ENCODE results near the gene TDRD3.
"Not testable (repeated sequence)": the region's sequence is repeated elsewhere in the genome, so short reads cannot be mapped to it uniquely, and the experiment has no call there.

Gene TDRD3

GRCh38 chr13:60407095-60407494 is 10.1 kb downstream of the TDRD3 start:
- no peaks in the 10 kb centered on the region for H3K36me3 ChIP-seq (ENCODE audit: control insufficient read depth, insufficient read depth, low read length)
- peaks cover 5% of the 10 kb centered on the region for H3K4me1 ChIP-seq (ENCODE audit: control insufficient read depth, insufficient read depth, low read length)
- H3K9ac ChIP-seq (ENCODE audit: low read depth, low read length) = no peak overlapping the region
- H3K27me3 ChIP-seq (ENCODE audit: control insufficient read depth, insufficient read depth, low read length) = no peaks in the 10 kb centered on the region
- no peak overlapping the region for H3K4me3 ChIP-seq (ENCODE audit: low read depth, low read length)
- peaks cover 3% of the 10 kb centered on the region for H3K9me3 ChIP-seq (ENCODE audit: control insufficient read depth, insufficient read depth, low read length)

GRCh38 chr13:60407852-60408251 is 10.8 kb downstream of the TDRD3 start:
- not testable (repeated sequence) for H3K27me3 ChIP-seq (ENCODE audit: control insufficient read depth, insufficient read depth, low read length); H3K9me3 ChIP-seq (ENCODE audit: control insufficient read depth, insufficient read depth, low read length); H3K36me3 ChIP-seq (ENCODE audit: control insufficient read depth, insufficient read depth, low read length); H3K4me3 ChIP-seq (ENCODE audit: low read depth, low read length); H3K4me1 ChIP-seq (ENCODE audit: control insufficient read depth, insufficient read depth, low read length); H3K9ac ChIP-seq (ENCODE audit: low read depth, low read length)

GRCh38 chr13:60409574-60410292 is 12.7 kb downstream of the TDRD3 start:
- H3K4me3 ChIP-seq (ENCODE audit: low read depth, low read length); H3K9ac ChIP-seq (ENCODE audit: low read depth, low read length); H3K9me3 ChIP-seq (ENCODE audit: control insufficient read depth, insufficient read depth, low read length); H3K36me3 ChIP-seq (ENCODE audit: control insufficient read depth, insufficient read depth, low read length); H3K4me1 ChIP-seq (ENCODE audit: control insufficient read depth, insufficient read depth, low read length); H3K27me3 ChIP-seq (ENCODE audit: control insufficient read depth, insufficient read depth, low read length): not testable (repeated sequence)

GRCh38 chr13:60410299-60410698 is 13.3 kb downstream of the TDRD3 start:
- Histone ChIP-seq H3K27me3 (ENCODE audit: control insufficient read depth, insufficient read depth, low read length) (no peaks in the 10 kb centered on the region), H3K9me3 (ENCODE audit: control insufficient read depth, insufficient read depth, low read length) (peaks cover 3% of the 10 kb centered on the region), H3K4me3 (ENCODE audit: low read depth, low read length) (no peak overlapping the region), H3K36me3 (ENCODE audit: control insufficient read depth, insufficient read depth, low read length) (no peaks in the 10 kb centered on the region), H3K4me1 (ENCODE audit: control insufficient read depth, insufficient read depth, low read length) (peaks cover 5% of the 10 kb centered on the region), H3K9ac (ENCODE audit: low read depth, low read length) (no peak overlapping the region)

- Histone ChIP-seq H3K4me3 (ENCODE audit: low read depth, low read length) (no peak overlapping the region), H3K9ac (ENCODE audit: low read depth, low read length) (no peak overlapping the region), H3K36me3 (ENCODE audit: control insufficient read depth, insufficient read depth, low read length) (no peaks in the 10 kb centered on the region), H3K9me3 (ENCODE audit: control insufficient read depth, insufficient read depth, low read length) (peaks cover 3% of the 10 kb centered on the region), H3K4me1 (ENCODE audit: control insufficient read depth, insufficient read depth, low read length) (peaks cover 5% of the 10 kb centered on the region), H3K27me3 (ENCODE audit: control insufficient read depth, insufficient read depth, low read length) (no peaks in the 10 kb centered on the region)
These were observed 14.4 kb downstream of the TDRD3 start for GRCh38 chr13:60411464-60411863.

- no peaks in the 10 kb centered on the region for H3K36me3 ChIP-seq (ENCODE audit: control insufficient read depth, insufficient read depth, low read length)
- H3K4me3 ChIP-seq (ENCODE audit: low read depth, low read length) = no peak overlapping the region
- H3K27me3 ChIP-seq (ENCODE audit: control insufficient read depth, insufficient read depth, low read length) = no peaks in the 10 kb centered on the region
- no peak overlapping the region for H3K9ac ChIP-seq (ENCODE audit: low read depth, low read length)
- H3K4me1 ChIP-seq (ENCODE audit: control insufficient read depth, insufficient read depth, low read length) = peaks cover 5% of the 10 kb centered on the region
- peaks cover 3% of the 10 kb centered on the region for H3K9me3 ChIP-seq (ENCODE audit: control insufficient read depth, insufficient read depth, low read length)
These were observed 15.0 kb downstream of the TDRD3 start for GRCh38 chr13:60411983-60412382.

GRCh38 chr13:60412909-60413616 is 16.0 kb downstream of the TDRD3 start:
- H3K4me1 ChIP-seq (ENCODE audit: control insufficient read depth, insufficient read depth, low read length) = peaks cover 5% of the 10 kb centered on the region
- H3K27me3 ChIP-seq (ENCODE audit: control insufficient read depth, insufficient read depth, low read length) = no peaks in the 10 kb centered on the region
- H3K36me3 ChIP-seq (ENCODE audit: control insufficient read depth, insufficient read depth, low read length) = no peaks in the 10 kb centered on the region
- no peaks in the 10 kb centered on the region for H3K9me3 ChIP-seq (ENCODE audit: control insufficient read depth, insufficient read depth, low read length)
- no peak overlapping the region for H3K9ac ChIP-seq (ENCODE audit: low read depth, low read length)
- H3K4me3 ChIP-seq (ENCODE audit: low read depth, low read length) = no peak overlapping the region

GRCh38 chr13:60414177-60414576 is 17.2 kb downstream of the TDRD3 start:
- no peaks in the 10 kb centered on the region for H3K36me3 ChIP-seq (ENCODE audit: control insufficient read depth, insufficient read depth, low read length)
- H3K27me3 ChIP-seq (ENCODE audit: control insufficient read depth, insufficient read depth, low read length) = no peaks in the 10 kb centered on the region
- H3K9me3 ChIP-seq (ENCODE audit: control insufficient read depth, insufficient read depth, low read length) = no peaks in the 10 kb centered on the region

GRCh38 chr13:60417734-60418133 is 20.7 kb downstream of the TDRD3 start:
- Histone ChIP-seq H3K4me3 (ENCODE audit: low read depth, low read length) (no peak overlapping the region), H3K9me3 (ENCODE audit: control insufficient read depth, insufficient read depth, low read length) (no peaks in the 10 kb centered on the region), H3K4me1 (ENCODE audit: control insufficient read depth, insufficient read depth, low read length) (no peaks in the 10 kb centered on the region)

More at GRCh38 chr13:60414177-60414576, 17.2 kb downstream of the TDRD3 start:
- no peak overlapping the region for H3K9ac ChIP-seq (ENCODE audit: low read depth, low read length)
- H3K4me3 ChIP-seq (ENCODE audit: low read depth, low read length) = no peak overlapping the region
- peaks cover 5% of the 10 kb centered on the region for H3K4me1 ChIP-seq (ENCODE audit: control insufficient read depth, insufficient read depth, low read length)

GRCh38 chr13:60418954-60419353 is 21.9 kb downstream of the TDRD3 start:
- no peaks in the 10 kb centered on the region for H3K27me3 ChIP-seq (ENCODE audit: control insufficient read depth, insufficient read depth, low read length)
- H3K4me1 ChIP-seq (ENCODE audit: control insufficient read depth, insufficient read depth, low read length) = no peaks in the 10 kb centered on the region
- H3K9ac ChIP-seq (ENCODE audit: low read depth, low read length) = no peak overlapping the region
- H3K36me3 ChIP-seq (ENCODE audit: control insufficient read depth, insufficient read depth, low read length) = no peaks in the 10 kb centered on the region
- H3K4me3 ChIP-seq (ENCODE audit: low read depth, low read length) = no peak overlapping the region
- no peaks in the 10 kb centered on the region for H3K9me3 ChIP-seq (ENCODE audit: control insufficient read depth, insufficient read depth, low read length)

More at GRCh38 chr13:60417734-60418133, 20.7 kb downstream of the TDRD3 start:
- H3K36me3 ChIP-seq (ENCODE audit: control insufficient read depth, insufficient read depth, low read length) = no peaks in the 10 kb centered on the region
- no peak overlapping the region for H3K9ac ChIP-seq (ENCODE audit: low read depth, low read length)
- no peaks in the 10 kb centered on the region for H3K27me3 ChIP-seq (ENCODE audit: control insufficient read depth, insufficient read depth, low read length)

- H3K4me1 ChIP-seq (ENCODE audit: control insufficient read depth, insufficient read depth, low read length) = no peaks in the 10 kb centered on the region
- H3K36me3 ChIP-seq (ENCODE audit: control insufficient read depth, insufficient read depth, low read length) = no peaks in the 10 kb centered on the region
- H3K9ac ChIP-seq (ENCODE audit: low read depth, low read length) = no peak overlapping the region
- H3K4me3 ChIP-seq (ENCODE audit: low read depth, low read length) = no peak overlapping the region
- H3K27me3 ChIP-seq (ENCODE audit: control insufficient read depth, insufficient read depth, low read length) = no peaks in the 10 kb centered on the region
- no peaks in the 10 kb centered on the region for H3K9me3 ChIP-seq (ENCODE audit: control insufficient read depth, insufficient read depth, low read length)
These were observed 28.3 kb downstream of the TDRD3 start for GRCh38 chr13:60425332-60425731.

- Histone ChIP-seq H3K36me3 (ENCODE audit: control insufficient read depth, insufficient read depth, low read length) (no peaks in the 10 kb centered on the region), H3K4me3 (ENCODE audit: low read depth, low read length) (no peak overlapping the region), H3K9ac (ENCODE audit: low read depth, low read length) (no peak overlapping the region), H3K27me3 (ENCODE audit: control insufficient read depth, insufficient read depth, low read length) (no peaks in the 10 kb centered on the region), H3K9me3 (ENCODE audit: control insufficient read depth, insufficient read depth, low read length) (no peaks in the 10 kb centered on the region), H3K4me1 (ENCODE audit: control insufficient read depth, insufficient read depth, low read length) (no peaks in the 10 kb centered on the region)
These were observed 29.1 kb downstream of the TDRD3 start for GRCh38 chr13:60426075-60426474.
